ENCODE data around the gene RBMS2.
"Not testable (repeated sequence)": the region's sequence is repeated elsewhere in the genome, so short reads cannot be mapped to it uniquely, and the experiment has no call there.

Gene RBMS2

GRCh38 chr12:56518570-56518969 lies 3.0 kb upstream of the RBMS2 start:
- no peak for DNase-seq

- DNase-seq = no peak
These were observed 1.6 kb upstream of the RBMS2 start for GRCh38 chr12:56520048-56520447.

- no peak for DNase-seq
These were observed 1.1 kb upstream of the RBMS2 start for GRCh38 chr12:56520506-56520905.

GRCh38 chr12:56521209-56521589 lies 421 bp upstream of the RBMS2 start:
- DNase-seq = no peak

GRCh38 chr12:56522411-56523193 lies 982 bp downstream of the RBMS2 start:
- no peak for DNase-seq

- DNase-seq = no peak
These were observed 7.2 kb downstream of the RBMS2 start for GRCh38 chr12:56528846-56529245.

GRCh38 chr12:56529656-56530055 lies 8.0 kb downstream of the RBMS2 start:
- DNase-seq = no peak

GRCh38 chr12:56530390-56531055 lies 8.9 kb downstream of the RBMS2 start:
- DNase-seq = no peak

- DNase-seq = no peak
These were observed 15.9 kb downstream of the RBMS2 start for GRCh38 chr12:56537546-56537945.

GRCh38 chr12:56541631-56542030 lies 20.0 kb downstream of the RBMS2 start:
- DNase-seq = no peak

- no peak for DNase-seq
These were observed 20.5 kb downstream of the RBMS2 start for GRCh38 chr12:56542164-56542563.

GRCh38 chr12:56545023-56545604 lies 23.5 kb downstream of the RBMS2 start:
- DNase-seq = no peak

- no peak for DNase-seq
These were observed 25.1 kb downstream of the RBMS2 start for GRCh38 chr12:56546680-56547079.

GRCh38 chr12:56551070-56551469 lies 29.4 kb downstream of the RBMS2 start:
- DNase-seq = no peak

GRCh38 chr12:56565510-56566101 lies 44.0 kb downstream of the RBMS2 start:
- DNase-seq = no peak

- no peak for DNase-seq
These were observed 46.5 kb downstream of the RBMS2 start for GRCh38 chr12:56568146-56568545.

- DNase-seq = no peak
These were observed 49.5 kb downstream of the RBMS2 start for GRCh38 chr12:56571121-56571520.

- DNase-seq = no peak
These were observed 50.7 kb downstream of the RBMS2 start for GRCh38 chr12:56572288-56572687.

GRCh38 chr12:56574210-56574609 lies 52.6 kb downstream of the RBMS2 start:
- DNase-seq = no peak

GRCh38 chr12:56577248-56577647 lies 55.6 kb downstream of the RBMS2 start:
- not testable (repeated sequence) for DNase-seq

- DNase-seq = no peak
These were observed 57.4 kb downstream of the RBMS2 start for GRCh38 chr12:56578983-56579546.

GRCh38 chr12:56581418-56582145 lies 60.0 kb downstream of the RBMS2 start:
- no peak for DNase-seq

- DNase-seq = no peak
These were observed 63.5 kb downstream of the RBMS2 start for GRCh38 chr12:56585098-56585497.

All from NCI-H2107 (cell line).